ENCODE measurements around the gene SPTAN1.

The SPTAN1 gene

GRCh38 chr9:128632486-128632885 is 80.1 kb downstream of the SPTAN1 start:
- Histone ChIP-seq H3K4me3 (ENCODE audit: extremely low read depth, insufficient read depth, low read length, poor library complexity, severe bottlenecking) (no peak overlapping the region), H3K4me1 (ENCODE audit: control insufficient read depth, insufficient read depth, low read length, poor library complexity, severe bottlenecking) (peaks cover 20% of the 10 kb centered on the region), H3K9me3 (ENCODE audit: control insufficient read depth, low read length) (no peaks in the 10 kb centered on the region), H3K27ac (ENCODE audit: low read depth, low read length, severe bottlenecking) (no peak overlapping the region), H3K36me3 (ENCODE audit: control insufficient read depth, insufficient read depth, low read length) (peaks cover 73% of the 10 kb centered on the region)
- 95 to 96% methylated on average over 14 of the region's 14 CpGs for WGBS, 2 experiments (ENCODE audit: insufficient coverage in 2 of 2)

DNA sequence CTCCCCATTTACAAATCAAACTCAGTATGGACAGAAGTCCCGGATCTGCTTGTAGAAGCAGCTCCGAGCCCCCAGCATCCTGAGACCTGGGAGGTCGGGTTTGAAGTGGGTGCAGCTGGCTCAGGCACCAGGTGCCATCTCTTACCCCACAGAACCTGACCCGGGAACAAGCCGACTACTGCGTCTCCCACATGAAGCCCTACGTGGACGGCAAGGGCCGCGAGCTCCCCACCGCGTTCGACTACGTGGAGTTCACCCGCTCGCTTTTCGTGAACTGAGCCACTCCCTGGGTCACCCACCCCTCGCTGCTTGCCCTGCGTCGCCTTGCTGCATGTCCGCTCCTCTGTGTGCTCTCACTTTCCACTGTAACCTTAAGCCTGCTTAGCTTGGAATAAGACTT is 80.7 kb downstream of the SPTAN1 start:
- no peak overlapping the region for H3K27ac ChIP-seq (ENCODE audit: low read depth, low read length, severe bottlenecking)
- H3K4me1 ChIP-seq (ENCODE audit: control insufficient read depth, insufficient read depth, low read length, poor library complexity, severe bottlenecking), result peaks cover 20% of the 10 kb centered on the region
- WGBS, 2 experiments (ENCODE audit: insufficient coverage in 2 of 2), result 97 to 100% methylated on average over 20 to 21 of the region's 21 CpGs
- H3K4me3 ChIP-seq (ENCODE audit: extremely low read depth, insufficient read depth, low read length, poor library complexity, severe bottlenecking), result no peak overlapping the region
- H3K9me3 ChIP-seq (ENCODE audit: control insufficient read depth, low read length), result no peaks in the 10 kb centered on the region
- peaks cover 71% of the 10 kb centered on the region for H3K36me3 ChIP-seq (ENCODE audit: control insufficient read depth, insufficient read depth, low read length)

- peaks cover 20% of the 10 kb centered on the region for H3K4me1 ChIP-seq (ENCODE audit: control insufficient read depth, insufficient read depth, low read length, poor library complexity, severe bottlenecking)
- H3K36me3 ChIP-seq (ENCODE audit: control insufficient read depth, insufficient read depth, low read length), result peaks cover 70% of the 10 kb centered on the region
- no peak overlapping the region for H3K27ac ChIP-seq (ENCODE audit: low read depth, low read length, severe bottlenecking)
- WGBS, 2 experiments (ENCODE audit: insufficient coverage in 2 of 2), result 98% methylated on average over 11 of the region's 11 CpGs
- H3K9me3 ChIP-seq (ENCODE audit: control insufficient read depth, low read length), result no peaks in the 10 kb centered on the region
- H3K4me3 ChIP-seq (ENCODE audit: extremely low read depth, insufficient read depth, low read length, poor library complexity, severe bottlenecking), result no peak overlapping the region
These were observed 81.2 kb downstream of the SPTAN1 start for GRCh38 chr9:128633601-128634000.

DNA sequence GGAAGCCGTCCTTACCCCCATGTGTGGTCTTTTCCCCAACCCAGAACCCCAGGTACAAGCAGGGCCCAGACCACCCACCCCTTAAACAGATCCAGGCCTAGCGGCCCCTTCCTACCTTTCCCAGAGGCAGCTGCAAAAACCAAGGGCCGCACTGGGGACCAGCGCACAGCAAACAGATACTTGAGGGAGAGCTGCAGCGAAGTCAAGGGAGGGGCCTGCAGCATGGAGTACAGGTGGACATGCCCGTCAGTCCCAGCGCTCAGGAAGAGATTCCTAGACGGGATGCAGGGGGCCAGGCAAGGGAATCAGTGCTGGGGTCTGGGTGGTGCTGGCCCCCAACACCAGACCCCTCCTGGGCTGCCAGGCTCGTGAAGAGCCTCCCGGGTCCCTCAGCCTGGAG is 81.7 kb downstream of the SPTAN1 start:
- Histone ChIP-seq H3K9me3 (ENCODE audit: control insufficient read depth, low read length) (no peaks in the 10 kb centered on the region), H3K4me3 (ENCODE audit: extremely low read depth, insufficient read depth, low read length, poor library complexity, severe bottlenecking) (no peak overlapping the region), H3K4me1 (ENCODE audit: control insufficient read depth, insufficient read depth, low read length, poor library complexity, severe bottlenecking) (peaks cover 20% of the 10 kb centered on the region), H3K36me3 (ENCODE audit: control insufficient read depth, insufficient read depth, low read length) (peaks cover 69% of the 10 kb centered on the region), H3K27ac (ENCODE audit: low read depth, low read length, severe bottlenecking) (no peak overlapping the region)
- 96 to 97% methylated on average over 8 to 9 of the region's 10 CpGs for WGBS, 2 experiments (ENCODE audit: insufficient coverage in 2 of 2)

- Histone ChIP-seq H3K4me3 (ENCODE audit: extremely low read depth, insufficient read depth, low read length, poor library complexity, severe bottlenecking) (no peak overlapping the region), H3K36me3 (ENCODE audit: control insufficient read depth, insufficient read depth, low read length) (peaks cover 63% of the 10 kb centered on the region), H3K4me1 (ENCODE audit: control insufficient read depth, insufficient read depth, low read length, poor library complexity, severe bottlenecking) (peaks cover 20% of the 10 kb centered on the region), H3K9me3 (ENCODE audit: control insufficient read depth, low read length) (no peaks in the 10 kb centered on the region), H3K27ac (ENCODE audit: low read depth, low read length, severe bottlenecking) (peak overlapping the region; percentile 96)
- WGBS, 2 experiments (ENCODE audit: insufficient coverage in 2 of 2), result 88 to 92% methylated on average over 25 to 26 of the region's 26 CpGs
These were observed 82.4 kb downstream of the SPTAN1 start for GRCh38 chr9:128634651-128635262.

DNA sequence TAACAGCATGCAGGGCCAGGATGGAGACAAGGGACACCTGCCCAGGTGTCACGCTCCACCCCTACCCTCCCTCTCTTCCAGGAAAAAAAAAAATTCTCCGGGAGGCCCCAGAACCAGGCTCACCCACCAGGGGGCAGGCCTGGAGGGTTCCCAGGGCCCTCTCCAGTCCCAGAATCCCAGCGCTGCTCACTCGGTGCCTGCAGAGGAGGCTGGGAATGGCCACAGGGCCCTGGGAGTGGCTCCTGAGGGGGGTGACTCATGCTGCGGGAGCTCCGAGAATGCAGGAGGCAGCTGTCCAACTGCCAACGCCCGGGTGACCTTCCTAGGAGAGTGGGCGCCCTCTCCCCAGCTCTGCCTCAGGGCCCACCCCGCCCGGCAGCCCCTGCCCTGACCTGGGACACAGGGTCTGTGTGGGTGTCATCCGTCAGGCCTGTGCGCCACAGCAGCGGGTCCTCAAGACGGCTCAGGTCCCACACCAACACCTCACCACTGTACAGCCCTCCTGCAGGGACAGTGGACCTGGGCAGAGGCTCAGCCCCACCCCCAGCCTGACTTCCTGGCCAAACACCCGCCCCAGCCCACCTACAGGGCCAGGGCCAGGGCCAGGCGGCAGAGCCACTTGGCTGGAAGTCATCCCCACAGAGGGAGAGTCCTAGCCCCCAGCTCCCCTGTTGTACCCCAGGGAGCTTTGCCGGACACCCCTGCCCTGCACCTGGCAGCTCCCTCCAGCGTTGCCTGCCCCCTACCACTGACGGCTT is 83.1 kb downstream of the SPTAN1 start:
- H3K36me3 ChIP-seq (ENCODE audit: control insufficient read depth, insufficient read depth, low read length), result peaks cover 60% of the 10 kb centered on the region
- H3K9me3 ChIP-seq (ENCODE audit: control insufficient read depth, low read length), result no peaks in the 10 kb centered on the region
- H3K4me1 ChIP-seq (ENCODE audit: control insufficient read depth, insufficient read depth, low read length, poor library complexity, severe bottlenecking), result peaks cover 20% of the 10 kb centered on the region
- peak overlapping the region; percentile 96 for H3K27ac ChIP-seq (ENCODE audit: low read depth, low read length, severe bottlenecking)
- 48 to 50% methylated on average over 8 to 16 of the region's 20 CpGs for WGBS, 2 experiments (ENCODE audit: insufficient coverage in 2 of 2)
- no peak overlapping the region for H3K4me3 ChIP-seq (ENCODE audit: extremely low read depth, insufficient read depth, low read length, poor library complexity, severe bottlenecking)

DNA sequence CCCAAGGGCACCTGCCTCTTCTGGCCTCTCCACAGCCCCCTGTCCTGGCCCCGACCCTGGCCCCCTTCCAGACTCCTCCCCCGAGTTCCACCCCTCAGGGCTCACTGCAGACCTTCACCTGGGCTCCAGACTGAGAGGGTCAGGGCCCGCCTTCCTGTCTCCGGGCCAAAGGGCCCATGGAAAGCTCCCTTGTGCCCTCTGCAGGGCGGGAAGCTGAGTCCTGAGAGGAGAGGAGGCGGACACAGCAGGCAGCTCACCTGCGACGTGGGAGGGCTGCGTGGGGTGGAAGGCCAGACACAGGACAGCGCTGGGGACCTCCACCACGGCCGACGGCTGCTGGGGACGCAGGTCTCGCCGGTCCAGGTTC is 83.6 kb downstream of the SPTAN1 start:
- Histone ChIP-seq H3K27ac (ENCODE audit: low read depth, low read length, severe bottlenecking) (peak overlapping the region; percentile 96), H3K4me1 (ENCODE audit: control insufficient read depth, insufficient read depth, low read length, poor library complexity, severe bottlenecking) (peaks cover 20% of the 10 kb centered on the region), H3K4me3 (ENCODE audit: extremely low read depth, insufficient read depth, low read length, poor library complexity, severe bottlenecking) (no peak overlapping the region), H3K36me3 (ENCODE audit: control insufficient read depth, insufficient read depth, low read length) (peaks cover 61% of the 10 kb centered on the region), H3K9me3 (ENCODE audit: control insufficient read depth, low read length) (no peaks in the 10 kb centered on the region)
- 75 to 77% methylated on average over 13 of the region's 16 CpGs for WGBS, 2 experiments (ENCODE audit: insufficient coverage in 2 of 2)

DNA sequence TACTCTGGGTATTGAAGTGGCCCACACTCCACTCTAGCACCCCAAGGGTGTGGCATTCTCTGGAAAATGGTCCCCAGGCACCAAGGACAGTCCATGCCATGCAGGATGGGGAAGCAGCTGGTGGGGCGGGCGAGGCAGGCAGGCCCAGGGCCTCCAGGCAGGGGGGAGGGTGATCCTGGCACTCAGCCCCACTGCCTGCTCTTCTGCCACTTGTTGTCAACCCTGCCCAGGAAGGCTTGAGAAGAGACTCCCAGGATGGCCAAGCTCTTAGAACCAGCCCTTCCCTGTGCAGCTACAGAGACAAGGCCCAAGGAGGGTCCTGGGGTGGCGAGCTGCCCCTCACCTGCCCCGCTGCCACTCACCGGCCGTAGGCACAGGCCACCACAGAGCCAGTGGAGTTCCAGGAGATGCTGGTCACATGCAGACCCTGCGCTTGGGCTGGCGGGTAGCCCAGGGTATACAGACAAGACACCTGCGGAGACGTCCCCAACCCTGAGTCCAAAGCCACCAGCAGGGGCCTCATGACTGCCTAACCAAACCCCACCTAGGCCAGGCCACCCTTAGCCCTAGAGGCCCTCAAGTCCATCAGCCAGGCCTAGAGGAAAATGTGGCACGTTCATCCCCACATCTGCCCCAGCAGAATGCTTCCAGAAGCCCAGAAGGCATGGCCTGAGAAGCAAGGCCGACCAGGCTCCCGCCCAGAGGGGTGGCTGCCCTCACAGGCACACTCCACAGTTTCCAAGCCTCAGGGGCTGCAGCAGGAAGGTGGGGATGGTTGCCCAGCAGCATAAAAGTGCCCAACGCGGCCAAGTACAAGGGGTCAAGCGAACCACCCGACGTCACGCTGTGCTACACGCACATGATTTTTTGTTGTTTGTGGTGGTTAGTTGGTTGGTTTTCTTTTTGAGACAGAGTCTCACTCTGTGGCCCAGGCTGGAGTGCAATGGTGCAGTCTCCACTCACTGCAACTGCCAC is 84.5 kb downstream of the SPTAN1 start:
- Histone ChIP-seq H3K27ac (ENCODE audit: low read depth, low read length, severe bottlenecking) (peak overlapping the region; percentile 96), H3K4me3 (ENCODE audit: extremely low read depth, insufficient read depth, low read length, poor library complexity, severe bottlenecking) (no peak overlapping the region), H3K36me3 (ENCODE audit: control insufficient read depth, insufficient read depth, low read length) (peaks cover 58% of the 10 kb centered on the region), H3K4me1 (ENCODE audit: control insufficient read depth, insufficient read depth, low read length, poor library complexity, severe bottlenecking) (peaks cover 20% of the 10 kb centered on the region), H3K9me3 (ENCODE audit: control insufficient read depth, low read length) (no peaks in the 10 kb centered on the region)
- WGBS, 2 experiments (ENCODE audit: insufficient coverage in 2 of 2), result 96 to 98% methylated on average over 16 to 19 of the region's 20 CpGs

- no peak overlapping the region for H3K27ac ChIP-seq (ENCODE audit: low read depth, low read length, severe bottlenecking)
These were observed 85.3 kb downstream of the SPTAN1 start for GRCh38 chr9:128637656-128638055.

DNA sequence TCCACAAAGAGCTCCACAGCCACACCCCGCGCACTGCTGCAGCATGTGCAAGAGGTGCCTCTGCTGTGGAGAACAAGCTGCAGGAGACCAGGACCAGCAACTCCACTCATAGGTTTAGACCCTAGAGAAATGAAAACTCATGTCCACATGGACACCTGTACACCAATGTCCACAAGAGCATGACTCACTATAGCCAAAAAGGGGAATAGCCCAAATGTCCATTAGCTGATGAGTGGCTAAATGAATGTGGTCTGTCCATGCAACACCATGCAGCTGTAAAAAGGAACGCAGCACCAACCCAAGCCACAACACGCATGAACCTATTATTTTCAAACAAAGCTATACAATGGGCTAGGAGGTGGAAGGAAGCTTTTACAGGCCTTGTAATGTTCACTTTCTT is 86.2 kb downstream of the SPTAN1 start:
- Histone ChIP-seq H3K4me1 (ENCODE audit: control insufficient read depth, insufficient read depth, low read length, poor library complexity, severe bottlenecking) (peaks cover 20% of the 10 kb centered on the region), H3K9me3 (ENCODE audit: control insufficient read depth, low read length) (no peaks in the 10 kb centered on the region), H3K27ac (ENCODE audit: low read depth, low read length, severe bottlenecking) (no peak overlapping the region), H3K36me3 (ENCODE audit: control insufficient read depth, insufficient read depth, low read length) (peaks cover 43% of the 10 kb centered on the region), H3K4me3 (ENCODE audit: extremely low read depth, insufficient read depth, low read length, poor library complexity, severe bottlenecking) (no peak overlapping the region)
- 100% methylated on average over 2 of the region's 4 CpGs for WGBS, 2 experiments (ENCODE audit: insufficient coverage in 2 of 2)

More at GRCh38 chr9:128637656-128638055, 85.3 kb downstream of the SPTAN1 start:
- Histone ChIP-seq H3K9me3 (ENCODE audit: control insufficient read depth, low read length) (no peaks in the 10 kb centered on the region), H3K4me1 (ENCODE audit: control insufficient read depth, insufficient read depth, low read length, poor library complexity, severe bottlenecking) (peaks cover 20% of the 10 kb centered on the region), H3K4me3 (ENCODE audit: extremely low read depth, insufficient read depth, low read length, poor library complexity, severe bottlenecking) (no peak overlapping the region), H3K36me3 (ENCODE audit: control insufficient read depth, insufficient read depth, low read length) (peaks cover 50% of the 10 kb centered on the region)
- 83 to 98% methylated on average over 9 to 10 of the region's 10 CpGs for WGBS, 2 experiments (ENCODE audit: insufficient coverage in 2 of 2)

Data from mesodermal cell (in vitro differentiated cells).